Left kidney (tissue), 2 donors: ENCODE measurements around the gene SGF29. TPM values are rescaled to one million over a fixed set of nuclear protein-coding genes. Genes with fewer than 3 reads are reported as not detected.
"Not testable (repeated sequence)": the region's sequence is repeated elsewhere in the genome, so short reads cannot be mapped to it uniquely, and the experiment has no call there.

Source experiments
- DNase-seq: peaks from one replicate; pipeline ENCODE4 v3.0.0-alpha.2; 2013
- polyA plus RNA-seq: library from polyadenylated mRNA; unstranded; fragments of 120-200 nt; gene quantifications from one replicate; pipeline ENCODE4 v1.2.1, GENCODE V29; 2013; ENCODE audit not compliant: insufficient read length

The SGF29 gene
- polyA plus RNA-seq, 1 donor: 21.4 TPM

- DNase-seq: no peak
These were observed 56.2 kb downstream of the SGF29 start, which contains the start of gene SULT1A1 for GRCh38 chr16:28609631-28610594. Gene SULT1A1, minus strand, starts transcription at chr16:28610044. Its CDS starts 1,189 bp downstream, at chr16:28608855.

GRCh38 chr16:28610595-28611191 lies 57.0 kb downstream of the SGF29 start:
- no peak for DNase-seq

- DNase-seq: not testable (repeated sequence)
These were observed 58.9 kb downstream of the SGF29 start for GRCh38 chr16:28612359-28613280.

DNA sequence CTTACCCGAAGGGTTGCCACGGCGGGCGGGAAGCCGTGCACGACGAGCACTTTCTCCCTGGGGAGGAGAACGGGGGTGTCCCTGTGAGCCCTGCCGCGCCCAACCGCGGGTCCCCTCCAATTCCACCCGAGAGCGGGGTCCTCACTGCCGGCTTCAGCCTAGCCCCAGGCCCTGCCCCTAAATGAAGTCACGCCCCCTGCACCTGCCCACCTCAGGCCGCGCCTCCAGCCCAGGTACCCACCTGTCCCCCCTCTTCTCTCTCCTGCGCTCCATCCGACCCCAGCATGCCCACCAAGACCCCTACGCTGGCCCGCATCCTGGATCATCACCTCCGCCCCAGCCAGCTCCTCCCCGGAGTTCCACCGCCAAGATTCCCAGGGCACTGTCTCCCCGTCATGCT lies 60.2 kb downstream of the SGF29 start:
- DNase-seq: not testable (repeated sequence)

DNA sequence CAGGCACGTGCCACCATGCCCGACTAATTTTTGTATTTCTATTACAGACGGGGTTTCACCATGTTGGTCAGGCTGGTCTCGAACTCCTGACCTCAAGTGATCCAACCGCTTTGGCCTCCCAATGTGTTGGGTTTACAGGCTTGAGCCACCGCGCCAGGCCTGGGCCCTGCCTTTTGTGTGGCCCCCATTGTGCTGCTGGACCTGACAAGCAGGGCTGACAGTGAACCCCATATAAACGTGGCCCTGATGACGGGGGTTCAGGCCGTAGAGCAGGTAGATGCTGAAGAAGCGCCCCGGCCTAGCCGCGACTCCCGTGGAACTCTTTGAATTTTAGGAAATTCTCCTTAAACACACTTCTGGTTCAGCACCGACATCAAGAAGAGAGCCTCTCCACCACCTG lies 60.8 kb downstream of the SGF29 start:
- DNase-seq: not testable (repeated sequence)

DNA sequence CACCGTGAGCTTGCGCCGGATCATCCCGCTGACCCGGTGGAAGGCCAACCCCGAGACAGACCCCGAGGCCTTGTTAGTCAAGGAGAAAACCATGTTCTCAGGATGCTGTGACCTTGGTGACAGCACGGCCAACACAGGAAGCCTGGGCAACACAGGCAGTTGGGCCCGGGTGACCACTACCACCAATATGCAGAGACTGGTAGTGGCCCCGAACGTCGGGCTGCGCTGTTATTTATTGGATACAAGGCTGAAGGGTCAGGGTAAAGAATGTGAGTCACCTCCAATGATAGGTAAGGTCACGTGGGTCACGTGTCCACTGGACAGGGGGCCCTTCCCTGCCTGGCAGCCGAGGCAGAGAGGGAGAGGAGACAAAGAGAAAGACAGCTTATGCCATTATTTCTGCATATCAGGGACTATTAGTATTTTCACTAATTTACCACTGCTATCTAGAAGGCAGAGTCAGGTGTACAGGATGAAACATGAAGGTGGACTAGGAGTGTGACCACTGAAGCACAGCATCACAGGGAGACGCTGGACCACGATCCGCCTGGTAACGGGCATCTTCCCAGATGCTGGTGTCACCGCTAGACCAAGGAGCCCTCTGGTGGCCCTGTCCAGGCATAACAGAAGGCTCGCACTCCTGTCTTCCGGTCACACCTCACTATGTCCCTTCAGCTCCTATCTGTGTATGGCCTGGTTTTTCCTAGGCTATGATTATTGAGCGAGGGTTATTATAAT lies 61.9 kb downstream of the SGF29 start:
- DNase-seq: not testable (repeated sequence)

GRCh38 chr16:28616224-28616577 lies 62.5 kb downstream of the SGF29 start:
- DNase-seq: not testable (repeated sequence)

DNA sequence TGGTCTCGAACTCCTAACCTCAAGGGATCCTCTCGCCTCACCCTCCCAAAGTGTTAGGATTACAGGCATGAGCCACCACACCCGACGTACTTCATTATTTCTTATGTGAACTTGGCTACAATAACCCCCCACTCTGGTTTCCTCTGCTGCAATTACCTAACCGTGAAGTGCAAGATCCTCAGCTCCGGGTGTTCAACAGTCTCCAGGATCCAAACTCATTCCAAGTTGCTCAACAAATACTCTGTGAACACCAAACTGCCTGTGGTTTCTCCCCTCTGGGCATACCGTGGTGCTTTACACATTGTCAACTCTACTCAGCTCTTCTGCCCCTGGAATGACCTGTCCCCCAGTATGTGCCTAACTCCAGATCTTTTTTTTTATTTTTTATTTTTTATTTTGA lies 62.9 kb downstream of the SGF29 start:
- no peak for DNase-seq

- no peak for DNase-seq
These were observed 64.2 kb downstream of the SGF29 start for GRCh38 chr16:28617874-28618273.

DNA sequence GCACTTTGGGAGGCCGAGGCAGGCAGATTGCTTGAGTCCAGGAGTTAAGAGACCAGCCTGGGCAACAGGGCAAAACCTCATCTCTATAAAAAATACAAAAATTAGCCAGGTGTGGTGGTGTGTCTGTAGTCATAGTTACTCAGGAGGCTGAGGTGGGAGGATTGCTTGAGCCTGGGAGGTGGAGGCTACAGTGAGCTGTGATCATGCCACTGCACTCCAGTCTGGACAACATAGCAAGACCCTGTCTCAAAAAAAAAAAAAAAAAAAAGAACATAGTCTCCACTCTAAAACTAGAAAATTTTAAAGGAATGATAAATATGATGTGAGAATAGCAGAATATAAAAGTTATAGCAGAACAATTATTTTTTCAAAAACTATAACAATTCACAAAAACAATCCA lies 66.6 kb downstream of the SGF29 start:
- DNase-seq: not testable (repeated sequence)

DNA sequence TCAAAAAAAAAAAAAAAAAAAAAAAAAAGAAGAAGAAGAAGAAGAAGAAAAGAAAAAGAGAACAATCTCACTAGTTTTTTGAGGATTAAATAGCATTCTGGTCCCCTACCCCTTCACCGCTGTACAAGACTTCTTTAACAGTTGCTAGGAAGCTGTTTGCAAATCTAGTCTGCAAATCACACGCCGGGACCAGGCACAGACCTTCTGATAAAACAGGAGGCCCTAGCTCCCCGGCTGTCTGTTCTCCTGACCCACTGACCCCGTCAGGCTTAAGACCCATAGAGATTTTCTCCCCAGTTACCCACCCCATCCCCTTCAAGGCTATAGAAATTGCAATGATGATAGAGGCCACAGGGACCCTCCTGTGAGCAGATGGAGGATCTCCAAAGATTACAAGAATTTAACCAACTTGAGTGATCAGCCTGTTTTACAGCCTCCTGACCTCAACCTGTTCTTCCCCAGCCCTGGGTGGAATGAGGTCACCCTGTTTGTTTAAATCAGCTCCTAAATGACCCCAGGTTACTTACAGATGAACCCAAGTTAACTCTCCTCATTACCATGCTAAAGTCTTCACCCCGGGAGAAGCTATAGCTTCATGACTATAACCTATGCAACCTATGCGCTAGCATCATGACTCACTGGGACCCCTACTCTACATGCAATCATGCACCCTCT lies 67.9 kb downstream of the SGF29 start:
- no peak for DNase-seq

DNA sequence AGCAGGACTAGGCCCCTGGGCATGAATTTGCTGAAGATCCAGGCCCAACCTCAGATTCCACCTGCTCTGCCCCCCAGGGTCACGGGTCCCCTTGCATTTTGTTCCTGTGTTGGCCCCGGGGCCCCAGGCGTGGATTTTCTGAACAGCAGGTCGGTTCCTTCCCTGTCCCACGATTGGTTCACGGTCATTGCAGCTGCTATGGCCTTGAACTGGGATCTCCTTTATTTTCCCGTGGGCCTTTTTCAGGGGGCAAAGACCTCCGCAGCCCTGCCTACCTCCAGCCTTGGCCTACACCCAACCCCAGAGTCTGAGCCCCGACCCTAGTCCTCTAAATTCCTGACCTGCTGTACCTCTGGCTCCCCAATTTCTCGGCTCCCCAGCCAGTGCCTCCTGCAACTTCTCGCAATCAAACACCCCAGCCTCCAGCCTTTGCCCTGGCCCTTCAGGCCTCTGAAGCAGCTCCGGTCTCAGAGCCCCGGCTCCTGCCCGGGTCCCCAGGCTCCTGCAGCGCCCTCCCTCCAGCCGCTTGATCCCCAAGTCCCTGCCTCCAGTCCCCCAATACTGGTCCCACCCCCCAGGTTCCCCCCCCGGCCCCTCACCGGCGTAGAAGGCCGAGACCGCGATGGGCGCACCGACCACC lies 68.9 kb downstream of the SGF29 start:
- DNase-seq: not testable (repeated sequence)

DNA sequence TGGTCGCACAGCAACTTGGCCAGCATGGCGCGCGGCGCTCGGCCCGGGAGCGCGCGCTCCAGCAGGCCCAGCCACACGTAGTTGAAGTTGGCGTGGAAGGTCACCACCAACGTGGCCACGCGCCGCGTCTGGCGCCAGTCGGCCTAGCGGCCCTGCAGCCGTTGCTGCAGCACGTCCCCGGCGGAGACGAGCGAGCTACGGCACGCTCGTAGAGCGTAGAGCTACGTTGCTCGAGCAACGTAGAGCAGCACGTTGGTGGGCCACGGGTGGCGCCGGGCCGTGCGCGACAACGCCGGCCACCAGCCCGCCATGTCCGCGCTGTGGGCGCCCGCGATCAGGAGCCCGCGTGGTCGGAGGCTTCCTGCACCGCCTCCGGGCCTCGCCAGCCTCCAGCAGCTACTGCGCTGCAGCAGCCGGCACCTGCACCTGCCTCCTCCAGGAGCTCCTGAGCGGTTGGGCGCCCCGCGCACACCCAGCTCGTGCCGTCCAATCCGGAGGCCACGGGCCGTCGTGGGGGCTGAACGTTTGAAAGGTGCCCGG lies 69.5 kb downstream of the SGF29 start:
- DNase-seq: no peak

DNA sequence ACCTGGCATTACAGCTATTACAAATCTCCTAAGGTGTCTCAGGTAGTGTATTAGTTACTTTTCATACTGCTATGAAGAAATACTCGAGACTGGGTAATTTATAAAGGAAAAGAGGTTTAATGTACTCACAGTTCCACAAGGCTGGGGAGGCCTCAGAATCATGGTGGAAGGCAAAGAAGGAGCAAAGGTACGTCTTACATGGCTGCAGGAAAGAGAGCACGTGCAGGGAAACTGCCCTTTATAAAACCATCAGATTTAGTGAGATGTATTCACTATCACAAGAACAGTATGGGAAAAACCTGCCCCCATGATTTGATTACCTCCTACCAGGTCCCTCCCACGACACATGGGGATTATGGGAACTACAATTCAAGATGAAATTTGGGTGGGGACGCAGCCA lies 77.2 kb downstream of the SGF29 start:
- not testable (repeated sequence) for DNase-seq

GRCh38 chr16:28636093-28636823 lies 82.5 kb downstream of the SGF29 start:
- not testable (repeated sequence) for DNase-seq

GRCh38 chr16:28637765-28638164 lies 84.0 kb downstream of the SGF29 start, which contains the start of gene NPIPB8:
Gene NPIPB8, plus strand, starts transcription at chr16:28638065. Its CDS starts 296 bp downstream, at chr16:28638361.
- DNase-seq: not testable (repeated sequence)

DNA sequence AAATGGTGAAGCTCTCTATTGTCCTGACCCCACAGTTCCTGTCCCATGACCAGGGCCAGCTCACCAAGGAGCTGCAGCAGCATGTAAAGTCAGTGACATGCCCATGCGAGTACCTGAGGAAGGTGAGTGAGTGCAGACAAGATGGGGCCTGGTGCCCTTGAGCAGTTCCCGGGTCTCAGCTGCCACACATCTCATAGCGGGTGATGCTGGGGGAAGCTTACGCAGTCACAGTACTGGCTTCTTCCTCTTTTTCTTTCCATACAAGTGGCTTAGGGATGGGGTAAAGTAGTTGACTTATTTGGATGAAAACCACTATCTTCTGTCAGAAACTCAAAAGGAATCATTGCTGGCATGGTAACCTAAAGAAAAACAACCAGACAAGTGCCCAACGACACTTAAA lies 84.6 kb downstream of the SGF29 start:
- DNase-seq: not testable (repeated sequence)

GRCh38 chr16:28639959-28640358 lies 86.2 kb downstream of the SGF29 start:
- not testable (repeated sequence) for DNase-seq
